ENCODE data around the gene FANCF.
A peak's percentile ranks its signal among the peaks of the same experiment; 100 is the strongest.

FANCF gene

DNA sequence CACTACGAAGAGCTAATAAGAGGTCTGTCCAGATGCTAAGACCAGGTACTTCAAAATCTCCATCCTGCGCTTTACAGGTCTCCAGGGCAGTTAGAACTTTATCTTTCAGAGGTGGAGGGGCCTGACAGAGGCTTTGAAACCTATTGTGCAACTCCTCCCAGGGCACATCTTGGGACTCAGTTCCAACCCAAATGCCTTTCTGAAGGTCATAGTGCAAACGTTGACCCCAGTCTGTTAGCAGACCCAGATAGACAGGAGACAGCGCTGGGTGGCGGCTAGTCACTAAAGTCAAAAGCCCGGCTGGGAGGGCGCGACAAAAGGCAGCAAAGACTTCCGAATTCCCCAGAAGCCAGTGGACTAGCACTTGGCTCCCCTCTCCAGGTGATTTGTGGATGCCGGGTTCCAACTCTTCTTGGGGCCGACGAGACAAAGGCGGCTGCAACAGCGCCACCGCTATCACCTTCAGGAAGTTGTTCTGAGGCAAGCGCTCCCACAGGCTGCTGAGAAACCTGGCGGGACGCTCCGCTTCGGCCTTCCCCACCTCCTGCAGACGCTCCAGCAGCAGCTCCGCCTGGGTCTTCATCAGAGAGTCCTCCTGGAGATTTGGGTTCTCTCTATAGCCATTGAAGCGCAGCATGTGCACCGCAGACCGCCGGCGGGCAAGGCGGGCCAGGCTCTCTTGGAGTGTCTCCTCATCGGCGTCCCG lies 728 bp downstream of the FANCF start:
- peak; percentile 72 for DNase-seq

DNA sequence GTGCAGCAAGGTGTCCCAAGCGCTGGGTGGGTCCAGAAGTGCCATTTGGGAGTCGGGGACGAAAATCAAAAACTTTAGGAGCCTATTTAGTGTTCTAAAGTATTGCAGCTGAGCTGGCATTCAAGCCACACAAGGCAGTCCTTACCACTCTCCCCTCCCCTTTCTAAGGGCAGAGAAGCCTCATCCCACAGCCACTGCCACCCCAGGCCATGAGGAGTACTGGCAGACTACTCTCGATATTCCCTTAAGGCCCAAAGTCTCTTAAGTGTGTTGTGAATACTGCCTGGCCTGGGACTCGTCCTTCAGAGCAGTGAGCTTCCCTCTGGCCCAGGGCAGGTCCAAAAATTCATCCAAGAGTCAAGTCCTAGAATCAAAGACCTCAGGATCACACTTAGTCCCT lies 7.8 kb downstream of the FANCF start:
- no peak for DNase-seq

DNA sequence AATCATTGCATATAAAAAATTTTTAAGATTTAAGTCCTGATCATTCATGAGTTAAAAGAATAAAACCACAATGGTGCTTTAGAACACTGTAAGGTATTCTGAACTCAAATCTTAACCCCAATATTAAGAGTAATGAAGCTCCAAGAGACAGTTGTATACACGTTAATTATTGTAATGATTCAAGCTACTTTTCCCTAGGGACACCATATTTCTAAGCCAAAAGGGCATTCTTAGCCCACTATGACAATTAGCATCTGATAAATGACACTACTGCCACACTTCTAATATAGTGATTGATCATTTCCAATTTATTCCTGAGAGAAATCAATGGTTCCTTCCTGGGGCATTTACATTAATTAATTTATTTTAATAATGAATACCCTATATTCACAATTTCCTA lies 21.7 kb downstream of the FANCF start:
- DNase-seq, result no peak

DNA sequence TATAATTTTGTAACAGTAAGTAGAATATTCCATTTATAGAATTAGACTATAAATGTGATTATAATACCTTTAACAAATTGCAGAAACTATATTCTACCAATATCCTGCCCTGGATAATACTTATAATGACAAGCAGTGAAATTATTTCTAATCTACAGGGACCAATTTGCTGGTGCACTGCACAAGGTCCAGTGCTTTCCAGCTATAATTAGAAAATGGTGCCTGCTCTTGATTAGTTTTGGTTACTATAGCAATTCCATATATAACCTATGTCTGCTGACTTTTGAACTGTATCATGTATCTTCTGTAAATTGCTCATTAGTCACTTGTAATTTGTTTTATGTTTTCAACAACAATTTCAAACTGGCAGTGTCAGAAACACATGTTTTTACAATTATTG lies 23.1 kb downstream of the FANCF start:
- no peak for DNase-seq

DNA sequence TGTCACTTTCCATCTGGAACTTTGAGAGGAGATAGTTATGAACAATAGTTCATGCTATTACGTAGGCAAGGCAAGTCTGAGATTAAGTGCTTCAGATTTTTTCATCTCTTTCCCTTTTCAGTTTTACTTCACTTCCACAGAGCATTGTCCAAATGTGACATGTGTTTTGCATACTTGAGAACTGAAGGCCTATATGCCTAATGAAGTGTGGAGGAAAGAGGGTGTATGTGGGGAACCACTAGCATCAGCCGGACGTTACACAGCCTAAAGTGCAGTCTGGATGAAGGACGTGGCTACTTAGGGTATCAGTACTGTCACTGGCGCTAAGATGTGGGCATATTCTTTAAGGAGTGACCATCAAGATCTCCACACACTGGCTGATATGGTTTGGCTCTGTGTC lies 26.2 kb downstream of the FANCF start:
- no peak for DNase-seq

DNA sequence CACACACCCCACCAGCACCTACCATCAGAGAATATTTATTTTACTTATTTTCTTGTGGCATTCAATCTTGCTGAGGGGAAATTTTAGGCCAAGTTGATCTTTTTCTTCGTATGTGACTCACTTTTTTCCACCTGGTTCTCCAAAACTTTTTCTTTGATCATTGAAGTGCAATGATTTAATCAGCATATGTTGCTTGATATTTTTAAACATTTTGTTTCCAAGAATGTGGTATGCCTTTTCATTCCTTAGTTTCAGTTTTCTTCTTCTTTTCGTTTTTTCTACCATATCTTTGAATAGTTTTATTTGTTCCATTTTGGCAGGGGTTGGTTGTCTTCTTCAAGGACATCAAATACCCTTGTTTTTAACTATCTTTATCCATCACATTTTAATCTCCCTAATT lies 28.6 kb downstream of the FANCF start:
- no peak for DNase-seq

DNA sequence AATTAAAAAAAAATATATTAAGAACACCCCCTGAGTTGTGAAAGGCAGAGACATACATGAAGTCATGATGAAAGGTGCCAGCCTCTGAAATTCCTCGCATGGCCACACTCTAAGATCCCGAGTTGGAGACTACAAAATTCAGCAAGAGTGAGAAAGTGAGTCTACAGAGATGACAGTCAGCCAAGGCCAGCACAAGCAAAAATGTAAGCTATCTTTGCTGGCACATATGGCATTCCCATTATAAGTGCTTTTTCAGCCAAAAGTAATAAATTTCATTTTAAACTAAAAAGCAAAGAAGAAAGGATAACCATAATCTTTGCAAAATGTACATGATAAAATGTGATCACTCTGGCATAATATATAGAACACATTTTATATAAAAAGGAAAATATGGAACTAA lies 40.6 kb downstream of the FANCF start:
- no peak for DNase-seq

DNA sequence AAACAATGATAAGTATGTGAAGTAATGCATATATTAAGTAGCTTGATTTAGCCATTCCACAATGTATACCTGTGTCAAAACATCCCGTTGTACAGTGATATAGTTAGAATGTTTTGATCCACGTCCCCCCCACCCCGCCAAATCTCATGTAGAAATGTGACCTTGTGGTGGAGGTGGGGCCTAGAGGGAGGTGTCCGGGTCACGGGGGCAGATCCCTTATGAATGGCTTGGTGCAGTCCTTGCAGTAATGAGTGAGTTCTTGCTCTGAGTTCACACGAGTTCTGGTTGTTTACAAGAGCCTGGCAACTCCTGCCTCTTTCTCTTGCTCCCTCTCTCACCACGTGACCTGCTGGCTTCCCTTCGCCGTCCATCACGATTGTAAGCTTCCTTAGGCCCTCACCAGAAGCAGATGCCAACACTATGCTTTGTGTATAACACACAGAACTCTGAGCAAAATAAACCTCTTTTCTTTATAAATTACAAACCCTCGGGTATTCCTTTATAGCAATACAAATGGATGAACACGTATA lies 41.6 kb downstream of the FANCF start:
- DNase-seq, result no peak

DNA sequence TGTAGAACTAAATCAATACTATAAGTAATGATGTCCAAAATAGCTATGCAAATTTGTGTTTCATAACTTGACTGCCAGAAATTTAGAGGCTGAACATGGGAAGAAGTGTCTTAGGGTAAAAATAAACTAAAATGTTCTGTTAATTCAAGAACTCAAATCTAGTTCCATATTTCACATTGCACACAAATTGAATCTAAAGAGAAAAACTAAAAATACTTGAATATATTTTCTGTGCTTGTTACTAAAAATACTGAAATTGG lies 43.5 kb downstream of the FANCF start:
- no peak for DNase-seq

DNA sequence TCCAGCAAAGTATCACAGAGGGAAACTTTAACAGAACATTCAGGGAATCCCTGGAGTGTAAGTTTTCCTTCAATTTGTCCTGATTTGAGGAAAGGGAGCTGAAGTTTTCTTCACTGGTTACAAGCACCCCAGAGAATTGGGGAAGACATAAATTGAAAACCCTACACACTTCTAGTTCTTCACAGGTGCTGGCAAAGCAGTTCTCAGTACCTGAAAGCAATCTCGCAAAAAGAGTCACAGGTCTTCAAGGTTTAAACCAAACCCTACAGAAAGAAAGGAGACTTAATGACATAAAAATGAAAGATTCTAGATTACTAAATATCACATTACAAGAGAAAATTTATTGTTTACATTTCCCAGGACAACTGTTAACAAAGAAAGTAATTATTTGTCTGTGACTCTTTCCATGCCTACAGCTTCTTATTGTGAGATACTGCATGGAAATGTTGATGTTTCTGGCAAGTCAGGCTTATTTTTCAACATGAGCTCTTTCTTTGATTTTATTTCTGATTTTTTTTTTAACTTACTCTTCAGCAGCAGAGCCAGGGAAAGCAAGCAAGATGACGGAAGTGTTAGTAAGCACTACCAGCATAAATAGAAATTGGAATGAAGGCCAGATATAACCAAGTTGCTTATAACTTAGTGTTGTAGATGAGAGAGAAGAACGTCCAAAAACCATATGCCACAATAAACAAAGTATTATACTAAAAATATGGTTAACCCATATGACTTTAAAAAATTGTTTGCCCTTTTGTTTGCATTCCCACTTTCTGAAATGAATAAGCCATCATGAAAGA lies 44.1 kb downstream of the FANCF start:
- no peak for DNase-seq

DNA sequence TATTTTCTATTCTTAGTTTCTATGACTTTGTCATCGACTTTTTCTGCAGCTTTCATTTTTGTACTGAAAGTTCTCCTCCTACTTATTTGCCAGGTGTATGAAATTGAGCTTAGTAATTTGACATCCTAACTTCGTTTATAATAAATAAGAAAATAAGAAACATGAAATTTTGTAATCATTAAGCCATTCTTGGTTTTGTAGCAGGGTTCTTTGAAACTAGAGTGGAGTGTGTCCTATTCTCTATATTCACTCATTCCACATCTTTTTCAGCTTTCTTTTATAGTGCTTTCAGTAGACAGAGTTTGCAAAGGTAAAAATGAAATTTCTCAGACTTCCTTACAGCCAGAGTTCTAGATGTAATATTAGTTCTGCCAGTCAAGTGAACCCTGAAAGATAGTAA lies 47.8 kb downstream of the FANCF start:
- DNase-seq, result no peak
